ENCODE measurements around the gene WSB1. TPM values are rescaled to one million over a fixed set of nuclear protein-coding genes. Genes with fewer than 3 reads are reported as not detected.

The WSB1 gene
- total and polyA plus RNA-seq, 9 of the 15 experiments (the other 6 are each of a cell fraction or from before 2014, with no cell fraction given) = 22.8 to 229 (median 81.1) TPM

GRCh38 chr17:27288183-27288582 lies 5.7 kb upstream of the WSB1 start (continued):
- no peak for TF ChIP-seq RREB1 (CRISPR knock-in tag; IDR thresholded peaks at IDR 0.05)
- no peak for TF ChIP-seq ZNF212 (CRISPR knock-in tag; IDR thresholded peaks at IDR 0.05)
- TF ChIP-seq, protein P1, sequence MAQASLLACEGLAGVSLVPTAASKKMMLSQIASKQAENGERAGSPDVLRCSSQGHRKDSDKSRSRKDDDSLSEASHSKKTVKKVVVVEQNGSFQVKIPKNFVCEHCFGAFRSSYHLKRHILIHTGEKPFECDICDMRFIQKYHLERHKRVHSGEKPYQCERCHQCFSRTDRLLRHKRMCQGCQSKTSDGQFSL (CRISPR knock-in tag; IDR thresholded peaks at IDR 0.05) = no peak
- TF ChIP-seq, protein P1 (tag; IDR thresholded peaks at IDR 0.05) = no peak
- no peak for TF ChIP-seq MTA1 (IDR thresholded peaks at IDR 0.05; ENCODE audit: borderline replicate concordance)
- TF ChIP-seq KAT8 (IDR thresholded peaks at IDR 0.05; ENCODE audit: low read depth) = no peak
- no peak for TF ChIP-seq SRF (CRISPR knock-in tag; IDR thresholded peaks at IDR 0.05)
- no peak for TF ChIP-seq ZNF644 (tag; IDR thresholded peaks at IDR 0.05; ENCODE audit: low read depth)
- no peak for TF ChIP-seq TCF7 (IDR thresholded peaks at IDR 0.05; ENCODE audit: borderline replicate concordance)
- no peak for TF ChIP-seq ZNF280A (IDR thresholded peaks at IDR 0.05; ENCODE audit: low read depth, partially characterized antibody)
- TF ChIP-seq PPARD (CRISPR knock-in tag; IDR thresholded peaks at IDR 0.05) = no peak
- TF ChIP-seq HLTF (IDR thresholded peaks at IDR 0.05) = no peak
